A673 (cell line): ENCODE measurements around the gene PRDM16. TPM values are rescaled to one million over a fixed set of nuclear protein-coding genes. Genes with fewer than 3 reads are reported as not detected.

Source experiments
- BruUV-seq: library from RNA; stranded (reverse); fragments of 400-500 nt; replicated peaks from 2 replicates; lab custom pipeline; 2021; lab: Mats Ljungman, UMichigan
- CTCF ChIA-PET: fragments of 300-600 bp; sonication (Branson Sonifier 250); formaldehyde crosslinking; loops from one replicate; lab custom pipeline; 2022; ENCODE audit warnings: antibody characterized with exemption; lab: Charles Lee
- POLR2A ChIA-PET: fragments of 300-600 bp; sonication (Branson Sonifier 250); formaldehyde crosslinking; loops from one replicate; lab custom pipeline; 2022; ENCODE audit warnings: antibody characterized with exemption; ENCODE audit not compliant: low non-redundant PET; lab: Charles Lee
- DNase-seq: peaks from one replicate; pipeline ENCODE4 v3.0.0-alpha.2; 2015; ENCODE audit warnings: low spot score
- H3K27ac ChIP-seq: fragments of 200-600 bp; sonication (generic); 2 replicates; pipeline ENCODE4 v1.5.1; 2016; ENCODE audit warnings: mixed run types, low read depth, mild to moderate bottlenecking, mixed read lengths, antibody characterized with exemption, low read length; ENCODE audit not compliant: poor library complexity, severe bottlenecking
- H3K27me3 ChIP-seq: fragments of 200-600 bp; sonication (generic); replicated peaks from 2 replicates; pipeline ENCODE4 v1.6.1; 2017; ENCODE audit warnings: mixed run types, low read depth, mild to moderate bottlenecking, mixed read lengths, antibody characterized with exemption, low read length; ENCODE audit not compliant: insufficient read depth, poor library complexity
- H3K36me3 ChIP-seq: fragments of 200-600 bp; sonication (generic); 2 replicates; pipeline ENCODE4 v1.6.1; 2016; ENCODE audit warnings: mixed run types, mild to moderate bottlenecking, mixed read lengths, antibody characterized with exemption, low read length; ENCODE audit not compliant: insufficient read depth, poor library complexity, severe bottlenecking
- H3K4me1 ChIP-seq: fragments of 200-600 bp; sonication (generic); 2 replicates; pipeline ENCODE4 v1.6.1; 2017; ENCODE audit warnings: mixed run types, mild to moderate bottlenecking, mixed read lengths, antibody characterized with exemption, low read length; ENCODE audit not compliant: insufficient read depth, poor library complexity, severe bottlenecking
- H3K4me3 ChIP-seq: fragments of 200-600 bp; sonication (generic); 2 replicates; pipeline ENCODE4 v1.5.1; 2016; ENCODE audit warnings: low read depth, mixed run types, mild to moderate bottlenecking, mixed read lengths, low read length; ENCODE audit not compliant: poor library complexity, severe bottlenecking
- H3K9me3 ChIP-seq: fragments of 200-600 bp; sonication (generic); 2 replicates; pipeline ENCODE4 v1.6.1; 2016; ENCODE audit warnings: mixed run types, low read depth, mild to moderate bottlenecking, mixed read lengths, antibody characterized with exemption, low read length; ENCODE audit not compliant: poor library complexity, severe bottlenecking
- CTCF ChIP-seq: fragments of 300-800, 200-600 bp; sonication (generic); conservative IDR thresholded peaks from 2 replicates; pipeline ENCODE4 v1.5.1; 2017; ENCODE audit warnings: low read depth, mild to moderate bottlenecking, antibody characterized with exemption, low read length, moderate library complexity, mixed read lengths
- EZH2 ChIP-seq: fragments of 200-600 bp; sonication (generic); IDR thresholded peaks from 2 replicates; pipeline ENCODE4 v1.6.1; 2017; ENCODE audit warnings: borderline replicate concordance, low read depth, mild to moderate bottlenecking, mixed read lengths, antibody characterized with exemption, low read length; ENCODE audit not compliant: poor library complexity, severe bottlenecking
- intact Hi-C: fragments of 100-400 bp; cut with micrococcal nuclease; formaldehyde crosslinking; loops from one replicate; pipeline ENCODE4 v1.10.0; 2022; ENCODE audit not compliant: unreplicated experiment
- total RNA-seq: library from RNA; stranded (reverse); gene quantifications from 2 replicates; pipeline ENCODE4 v1.2.3, GENCODE V29; 2021

The PRDM16 gene
- total RNA-seq, 1 experiment from 2014 or later, result 0.49 TPM

DNA sequence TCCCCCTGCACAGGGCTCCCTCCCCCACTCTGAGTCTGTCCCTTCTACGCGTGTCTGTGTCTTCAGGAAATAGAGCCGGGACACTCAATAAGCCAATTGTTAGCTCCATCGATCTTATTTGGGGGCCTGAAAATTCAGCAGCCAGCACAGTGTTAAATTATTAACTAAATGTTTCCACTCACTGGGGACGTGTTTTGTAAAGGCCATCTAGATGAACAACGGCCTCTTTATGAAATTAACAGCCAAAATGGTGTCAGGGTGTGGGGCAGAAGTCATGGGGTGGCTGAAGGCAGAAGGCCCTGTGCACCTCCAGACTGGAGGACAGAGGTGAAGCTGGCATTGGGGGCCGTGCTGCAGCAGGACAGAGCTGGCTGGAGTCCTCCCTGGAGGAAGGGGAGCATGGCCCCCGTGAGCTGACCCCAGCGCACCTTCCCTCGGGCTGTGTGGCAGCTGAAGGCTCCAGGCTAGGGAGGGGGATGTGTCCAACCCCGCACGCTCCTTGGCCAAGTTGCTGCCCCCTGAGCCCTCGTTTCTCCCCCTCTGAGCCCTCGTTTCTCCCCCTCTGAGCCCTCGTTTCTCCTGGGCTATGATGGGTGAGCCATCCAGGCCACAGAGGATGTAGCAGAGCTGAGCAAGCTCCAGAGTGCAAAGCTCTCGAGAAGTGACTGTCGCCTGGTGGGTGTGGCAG, 271.7 kb downstream of the PRDM16 start:
- no peak for DNase-seq
- no peaks in the 10 kb centered on the region for H3K4me1 ChIP-seq
- H3K27me3 ChIP-seq, result no peaks in the 10 kb centered on the region
- peaks cover 17% of the 10 kb centered on the region for H3K9me3 ChIP-seq
- H3K27ac ChIP-seq, result no peak overlapping the region
- H3K36me3 ChIP-seq, result no peaks in the 10 kb centered on the region
- intact Hi-C loops, result no loop called here
- BruUV-seq, result no TSS peak
- POLR2A ChIA-PET, result no interaction called here
- no peak overlapping the region for H3K4me3 ChIP-seq
- CTCF ChIA-PET, result no interaction called here
- TF ChIP-seq CTCF, result no peak
- TF ChIP-seq EZH2, result no peak

- no peak for TF ChIP-seq EZH2
- no peak for TF ChIP-seq CTCF
- H3K27ac ChIP-seq, result no peak overlapping the region
- ChIA-PET POLR2A (no interaction called here), CTCF (no interaction called here)
- H3K4me1 ChIP-seq, result no peaks in the 10 kb centered on the region
- no peaks in the 10 kb centered on the region for H3K36me3 ChIP-seq
- intact Hi-C loops, result no loop called here
- BruUV-seq, result no TSS peak
- DNase-seq, result no peak
- H3K4me3 ChIP-seq, result no peak overlapping the region
- peaks cover 17% of the 10 kb centered on the region for H3K9me3 ChIP-seq
- H3K27me3 ChIP-seq, result no peaks in the 10 kb centered on the region
Observed at GRCh38 chr1:3341236-3341994, 272.4 kb downstream of the PRDM16 start.

- intact Hi-C loops, result no loop called here
- Histone ChIP-seq H3K4me3 (no peak overlapping the region), H3K27me3 (no peaks in the 10 kb centered on the region), H3K9me3 (peaks cover 17% of the 10 kb centered on the region), H3K36me3 (no peaks in the 10 kb centered on the region), H3K4me1 (no peaks in the 10 kb centered on the region), H3K27ac (no peak overlapping the region)
- ChIA-PET POLR2A (no interaction called here), CTCF (no interaction called here)
- TF ChIP-seq EZH2 (no peak), CTCF (no peak)
- no peak for DNase-seq
- no TSS peak for BruUV-seq
Observed at GRCh38 chr1:3342960-3343359, 274.0 kb downstream of the PRDM16 start.
